ENCODE measurements around the gene DTX4.

Gene DTX4

DNA sequence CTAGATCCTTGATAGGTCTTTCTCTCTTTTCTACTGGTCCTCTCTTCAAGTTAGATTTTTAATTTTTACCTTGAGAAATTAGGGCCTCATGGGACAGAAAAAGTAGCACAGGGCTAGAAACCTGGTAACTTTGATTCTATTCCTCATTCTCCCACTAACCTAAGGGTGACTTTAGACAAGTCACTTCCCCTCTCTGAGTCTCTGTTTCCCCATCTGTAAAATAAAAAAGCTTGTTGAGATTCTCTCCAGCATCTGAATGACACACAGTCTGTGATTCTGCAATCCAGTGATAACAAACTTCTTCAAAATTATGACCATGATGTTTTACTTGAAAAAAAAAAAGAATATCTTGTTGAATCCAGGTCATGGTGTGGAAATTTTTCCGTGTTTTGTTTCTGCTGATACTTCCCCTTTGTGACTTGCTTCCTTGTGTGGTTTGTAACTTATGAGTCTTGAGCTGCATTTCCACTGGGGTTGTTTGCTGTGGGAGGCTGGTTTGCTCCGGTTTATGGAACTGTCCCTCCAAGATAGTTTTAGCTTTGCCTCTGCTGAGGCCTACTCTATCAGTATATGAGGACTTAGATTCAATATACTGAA, 50.6 kb downstream of the DTX4 start:
- no peak for DNase-seq

DNA sequence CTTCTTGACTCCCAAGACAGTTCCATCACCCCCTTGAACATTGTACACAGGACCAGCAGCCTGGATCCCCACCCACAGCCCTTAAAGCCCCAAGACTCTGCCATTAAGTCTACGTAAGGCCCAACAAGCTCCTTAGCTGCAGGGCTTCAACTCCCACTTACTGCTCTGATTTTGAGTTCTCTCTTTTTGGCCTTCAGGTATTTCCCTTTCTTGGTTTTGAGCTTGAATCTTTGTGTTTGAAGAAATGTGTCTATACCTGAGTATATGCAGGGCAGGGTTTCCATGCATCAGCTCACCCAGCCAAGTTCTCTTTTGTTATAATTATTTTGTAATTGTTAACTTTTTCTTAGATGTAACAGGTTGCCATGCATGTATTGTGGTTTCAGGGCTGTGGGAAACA, 51.2 kb downstream of the DTX4 start:
- DNase-seq: no peak

DNA sequence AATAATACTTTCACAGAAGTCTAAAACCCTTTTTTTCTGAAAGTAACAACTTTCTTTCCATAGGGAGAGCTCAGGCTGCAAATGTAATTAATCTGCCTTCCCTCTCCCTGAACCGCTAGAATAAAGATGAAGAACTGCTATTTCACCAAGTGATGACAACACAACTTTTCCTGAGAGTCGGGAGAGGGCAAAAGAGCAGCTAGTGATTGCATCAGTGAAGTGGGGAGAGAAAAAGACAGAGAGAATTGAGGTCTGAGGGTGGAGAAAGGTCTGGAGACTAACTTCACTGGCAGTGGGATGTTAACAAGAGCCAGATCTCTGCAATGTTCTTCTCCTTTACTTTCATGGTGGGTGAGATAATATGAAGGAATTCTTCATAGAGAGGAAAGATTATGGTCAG, 51.7 kb downstream of the DTX4 start:
- no peak for DNase-seq

DNA sequence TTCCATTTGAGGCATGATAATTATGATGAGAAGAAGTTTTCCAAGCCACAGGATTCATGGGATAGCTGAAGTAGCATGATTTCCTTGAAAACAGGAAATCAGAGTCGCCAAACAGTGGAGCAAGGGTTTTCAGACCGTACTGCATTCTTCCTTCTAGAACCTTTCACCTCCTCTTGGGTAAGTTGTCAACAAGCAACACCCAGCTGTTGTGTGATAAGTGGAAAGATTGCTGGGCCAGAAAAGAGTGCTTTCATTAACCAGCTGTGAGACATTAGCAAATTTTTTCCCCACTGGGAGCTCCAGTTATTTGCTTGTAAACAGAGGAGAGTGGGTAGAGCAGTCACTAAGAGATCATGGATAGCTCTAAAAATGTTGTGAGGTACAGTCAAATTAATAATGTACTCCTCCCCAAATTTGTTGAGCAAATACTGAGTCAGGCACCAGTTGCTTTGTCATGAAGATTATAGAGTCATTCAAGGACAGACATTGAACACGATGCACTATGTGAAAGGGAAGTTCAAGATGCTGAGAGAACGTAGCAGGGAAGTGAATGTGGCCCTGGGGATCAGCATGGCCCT, 52.5 kb downstream of the DTX4 start:
- DNase-seq: no peak

DNA sequence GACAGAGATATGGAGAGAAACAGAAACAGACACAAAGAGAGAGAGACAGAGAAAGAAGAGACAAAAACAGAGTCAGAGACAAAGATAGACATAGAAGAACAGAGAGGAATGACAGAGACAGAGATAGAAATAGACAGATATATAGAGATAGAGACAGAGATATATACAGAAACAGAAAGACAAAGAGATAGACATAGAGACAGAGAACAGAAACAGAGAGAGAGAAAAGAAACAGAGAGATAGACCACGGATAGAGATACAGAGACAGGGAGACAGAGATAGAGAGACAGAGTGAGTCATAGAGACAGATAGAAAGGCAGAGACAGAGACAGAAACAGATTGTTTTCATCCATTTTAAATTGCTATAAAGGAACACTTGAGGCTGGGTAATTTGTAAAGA, 53.1 kb downstream of the DTX4 start:
- no peak for DNase-seq

DNA sequence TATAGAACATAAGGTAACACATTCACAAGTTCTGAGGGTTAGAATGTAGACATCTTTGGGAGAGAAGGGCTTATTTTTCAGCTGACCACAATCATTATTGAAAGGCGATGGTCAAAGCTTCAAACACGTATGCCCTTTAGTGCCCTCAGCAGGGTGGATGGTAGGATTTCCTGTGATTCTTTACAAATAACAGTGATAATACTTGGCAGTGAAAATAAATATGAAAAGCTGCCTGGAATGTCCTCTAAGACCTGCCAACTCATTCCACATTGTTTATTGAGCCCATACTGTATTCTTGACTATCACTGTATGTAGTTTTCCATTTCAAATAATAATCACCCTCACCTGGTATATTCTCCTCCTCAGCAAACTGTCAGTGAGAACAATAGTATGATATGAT, 54.5 kb downstream of the DTX4 start:
- no peak for DNase-seq

DNA sequence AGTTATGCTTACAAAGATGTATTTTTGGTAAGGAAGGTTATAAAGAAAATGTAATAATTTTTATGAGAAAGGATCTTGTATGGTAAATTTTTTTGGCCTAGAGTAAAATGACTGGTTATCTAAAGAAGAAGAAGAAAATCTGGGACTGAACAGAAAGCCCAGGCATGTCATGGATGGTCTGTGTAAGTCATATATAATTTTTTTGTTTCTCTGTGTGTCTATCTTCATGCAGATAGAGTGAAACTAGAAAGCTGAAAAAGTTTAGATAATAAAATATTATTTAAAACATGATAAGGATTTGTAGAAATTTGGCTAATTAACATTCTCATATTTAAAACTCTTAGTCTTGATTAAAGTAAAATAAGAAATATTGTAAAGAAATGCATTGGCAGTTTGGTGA, 68.4 kb downstream of the DTX4 start:
- no peak for DNase-seq

DNA sequence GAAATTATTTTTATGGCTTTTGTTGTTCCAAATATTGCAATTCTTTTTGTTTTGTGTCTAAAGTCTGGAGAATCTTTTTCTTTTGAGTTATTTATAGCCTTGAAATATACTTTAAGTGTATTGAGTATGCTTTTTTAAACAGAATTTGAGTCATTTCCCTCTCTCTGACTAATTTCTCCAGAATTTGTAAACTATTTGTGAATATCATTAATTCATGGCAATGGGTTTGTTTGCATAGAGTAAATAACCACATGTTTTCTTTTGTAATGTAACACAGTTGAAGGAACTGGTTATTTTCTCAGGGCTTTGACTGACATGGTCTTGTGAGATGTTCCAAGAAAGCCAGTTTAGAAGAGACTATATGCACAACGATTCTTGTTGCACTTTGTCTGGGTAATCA, 71.7 kb downstream of the DTX4 start:
- DNase-seq: no peak

DNA sequence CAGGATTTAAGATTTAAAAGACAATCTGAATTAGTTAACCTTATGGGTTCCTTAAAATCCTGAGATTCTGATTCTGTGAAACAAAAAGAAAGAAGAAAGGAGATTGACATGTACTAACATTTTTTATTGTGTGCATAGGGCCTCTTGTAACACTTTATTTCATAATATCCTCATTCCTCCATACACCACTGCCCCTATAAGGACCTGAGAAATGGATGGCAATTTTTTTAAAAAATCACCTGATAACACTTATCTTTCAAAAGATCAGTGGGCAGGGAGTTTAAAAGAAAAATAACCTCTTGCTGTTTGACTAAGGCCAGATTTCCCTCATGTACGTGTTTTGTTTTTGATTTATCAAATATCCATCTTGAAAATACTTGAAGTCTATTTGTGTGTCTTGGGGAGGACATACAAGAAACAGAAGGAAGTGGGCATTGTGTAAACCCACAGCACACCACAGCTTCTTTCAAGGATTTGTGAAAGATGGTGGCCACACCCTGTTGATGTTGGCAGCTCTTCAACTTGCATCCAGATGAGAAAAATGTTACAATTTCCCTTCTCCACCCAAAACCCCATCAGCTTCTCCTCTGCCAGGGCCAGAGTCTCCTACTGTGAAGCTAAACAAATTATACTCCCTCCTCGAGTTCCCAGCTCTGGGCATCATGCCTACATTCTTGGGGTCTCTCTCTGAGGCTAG, 75.7 kb downstream of the DTX4 start:
- DNase-seq: no peak

DNA sequence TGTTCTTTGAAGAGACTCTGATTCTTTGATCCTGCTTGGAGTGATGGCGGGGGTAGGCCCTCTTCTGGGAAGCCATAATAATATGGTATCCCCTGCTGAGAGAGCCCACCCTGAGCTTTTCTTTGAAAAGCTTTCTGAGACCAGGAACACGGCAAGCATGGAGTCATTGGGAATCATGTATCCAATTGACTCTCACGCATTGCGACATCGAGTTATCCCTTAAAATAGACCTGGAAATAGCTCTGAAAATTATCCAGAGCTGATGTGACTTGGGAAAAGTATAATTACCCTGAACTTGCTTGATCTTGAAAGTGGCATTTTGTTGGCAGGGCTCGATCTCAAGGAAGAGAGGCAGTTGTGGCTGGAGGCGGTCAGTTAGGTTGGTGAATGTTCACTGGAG, 77.6 kb downstream of the DTX4 start:
- no peak for DNase-seq

DNA sequence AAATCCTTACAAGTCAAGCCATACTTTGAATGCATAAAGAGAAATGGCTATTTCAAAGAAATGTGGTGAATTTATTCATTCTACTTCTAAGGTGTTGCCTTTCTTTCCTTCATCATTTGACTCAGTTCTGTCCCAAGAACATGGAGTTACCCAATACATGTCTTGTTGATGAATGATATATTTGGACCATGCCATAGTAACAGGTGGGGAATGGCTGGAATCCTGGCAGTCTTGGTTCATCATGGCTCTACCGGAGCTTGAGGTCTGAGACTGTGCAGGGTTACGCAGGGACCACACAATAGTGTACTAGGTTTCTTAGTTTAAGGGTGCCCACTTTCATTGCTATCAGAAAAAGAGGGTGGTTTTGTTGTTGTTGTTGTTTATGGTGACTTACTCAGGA, 81.1 kb downstream of the DTX4 start:
- DNase-seq: no peak

DNA sequence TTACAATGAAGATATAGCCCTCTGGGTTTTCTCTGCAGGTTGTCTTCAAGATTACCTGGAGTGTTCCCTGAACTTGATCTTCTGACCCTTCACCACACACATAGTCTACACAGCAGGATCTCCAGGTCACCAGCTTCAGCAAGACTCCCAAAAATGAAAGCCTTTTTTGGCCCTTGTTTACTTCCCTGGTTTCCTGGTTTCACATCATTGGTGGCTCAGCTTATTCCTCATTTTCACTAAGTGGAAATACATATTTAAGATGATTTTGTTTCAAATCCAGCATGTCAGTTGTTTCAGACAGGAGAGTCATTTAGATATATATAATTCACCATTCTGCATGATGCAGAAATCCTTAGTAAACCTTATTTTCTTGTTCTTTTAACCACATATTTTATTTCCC, 82.4 kb downstream of the DTX4 start:
- DNase-seq: no peak

DNA sequence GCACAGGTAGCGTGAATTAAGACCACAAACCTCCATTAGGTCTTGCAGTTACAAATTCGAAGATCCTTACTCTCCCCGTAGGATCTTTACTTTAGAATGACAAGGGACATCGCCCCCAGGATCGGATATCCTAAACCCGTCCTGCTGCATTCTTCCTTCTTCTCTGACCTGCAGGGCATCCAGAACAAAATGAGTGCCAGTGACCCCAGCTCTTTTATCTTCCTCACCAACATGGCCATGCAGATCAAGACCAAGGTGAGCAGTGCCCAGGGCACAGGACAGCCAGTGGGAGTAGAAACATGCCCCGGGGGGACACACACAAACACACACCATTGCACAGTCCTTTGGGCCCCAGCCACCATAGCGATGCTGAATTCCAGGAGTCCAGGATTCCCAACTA, 83.3 kb downstream of the DTX4 start:
- no peak for DNase-seq

All from NCI-H748 treated with DMSO at 0.1 percent for 48 hours (cell line).